Sciatic nerve (tissue), 2 donors: ENCODE data around the gene CPNE8. TPM values are rescaled to one million over a fixed set of nuclear protein-coding genes. Genes with fewer than 3 reads are reported as not detected.

Experiments used
- ATAC-seq: fragments of 200-7000 bp; cut with Tn5 transposase; one replicate; pipeline ENCODE4 v1.9.1; 2020; ENCODE audit warnings: mild to moderate bottlenecking, moderate library complexity
- DNase-seq: peaks from one replicate; pipeline ENCODE4 v3.0.0-alpha.2; 2020; ENCODE audit warnings: low spot score
- intact Hi-C: fragments of 100-400 bp; cut with DNase I; formaldehyde crosslinking; loops from one replicate; pipeline ENCODE4 v1.14.2; 2022
- total RNA-seq: library from RNA; stranded (reverse); fragmentation: NEBNext Ultra II Directional; extraction: Animal tissue kit (Norgen Biotek cat#: 25700); gene quantifications from one replicate; pipeline ENCODE4 v1.2.1, GENCODE V29; 2021
- donor health status: DM: no; HTN: no; CAD: no.
- donor health status: DM: no; HTN: no; CAD: no.

The CPNE8 gene
- total RNA-seq, 1 donor from 2014 or later = 26.6 TPM

DNA sequence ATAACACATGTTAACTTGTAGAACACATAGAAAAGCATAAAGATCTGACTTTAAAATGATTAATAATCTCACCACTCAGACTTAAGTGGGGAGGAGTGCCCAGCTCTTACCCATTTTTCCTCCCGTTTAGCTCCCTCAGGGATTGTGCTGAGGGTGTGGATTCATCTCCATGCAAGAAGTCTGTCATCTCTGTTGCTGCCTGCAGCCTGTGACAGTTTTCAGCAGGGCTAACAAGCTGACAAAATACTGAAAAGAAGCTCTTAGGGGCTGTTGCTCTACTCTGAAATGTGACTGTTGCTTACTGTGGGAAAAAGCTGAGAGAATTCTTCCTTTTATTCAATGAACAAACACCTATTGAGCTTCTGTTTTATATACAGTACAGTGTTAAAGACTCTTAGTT is 216.2 kb downstream of the CPNE8 start:
- intact Hi-C loops = loop anchor here (5.0 kb wide), 1 partner anchor 808 kb away; no protein-coding TSS in a partner anchor
- no peak for ATAC-seq
- no peak for DNase-seq

DNA sequence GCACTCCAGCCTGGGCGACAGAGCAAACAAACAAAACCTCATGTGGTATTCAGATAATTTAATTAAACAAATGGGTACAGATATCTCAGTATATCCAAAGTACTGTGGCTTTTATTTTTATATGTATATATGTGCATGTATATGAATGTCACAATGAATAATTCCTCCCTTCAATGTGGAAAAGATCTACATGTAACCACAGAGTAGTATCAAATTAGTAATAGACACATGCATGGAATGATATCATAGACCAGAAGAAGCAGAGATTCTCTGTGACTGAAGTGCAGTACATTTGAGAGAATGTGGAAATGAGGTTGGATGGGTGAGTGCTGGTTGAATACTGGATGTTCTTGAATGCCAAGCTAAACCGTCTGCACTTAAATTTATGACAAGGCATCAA is 222.9 kb downstream of the CPNE8 start:
- intact Hi-C loops = no loop called here

DNA sequence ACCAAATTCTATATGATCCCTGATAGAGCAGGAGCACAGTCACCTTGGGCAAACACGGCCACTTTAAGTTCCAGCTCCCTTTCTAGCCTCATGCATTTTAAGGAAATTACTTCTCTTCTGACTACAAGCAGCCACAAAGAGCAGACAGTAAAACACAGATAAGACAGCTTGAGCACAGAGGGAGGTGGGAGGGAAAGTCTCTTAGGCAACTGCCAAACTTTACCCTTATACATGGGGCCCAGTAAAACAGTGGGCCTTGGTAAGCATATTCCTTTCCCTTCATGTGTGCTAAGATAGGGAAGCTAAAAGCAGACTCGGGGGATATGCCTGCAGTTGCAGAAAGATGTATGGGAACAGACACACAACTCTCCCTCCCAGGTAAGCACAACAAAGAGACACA is 235.9 kb downstream of the CPNE8 start:
- intact Hi-C loops = no loop called here
- no peak for DNase-seq
- ATAC-seq = no peak

More for the DNA sequence above, 222.9 kb downstream of the CPNE8 start:
- no peak for DNase-seq
- ATAC-seq = no peak

DNA sequence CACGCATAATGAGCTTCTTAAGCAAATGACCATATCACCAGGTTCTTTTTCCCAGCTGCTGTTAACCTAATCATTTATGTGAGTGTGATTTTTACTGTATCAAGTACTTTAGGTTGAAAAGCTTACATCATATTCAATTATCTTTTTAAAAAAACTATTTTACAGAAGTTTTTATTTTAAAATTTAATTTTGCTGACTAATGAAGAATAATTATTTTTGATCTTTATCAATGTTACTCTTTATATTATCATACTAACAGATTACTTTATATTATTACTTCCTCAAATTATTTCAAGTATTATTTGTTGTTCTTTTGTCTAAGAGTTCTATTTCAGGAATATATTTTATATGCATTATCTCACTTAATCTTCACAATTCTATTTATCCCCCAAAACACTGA is 236.3 kb downstream of the CPNE8 start:
- intact Hi-C loops = no loop called here
- DNase-seq (no peak), ATAC-seq (no peak)

DNA sequence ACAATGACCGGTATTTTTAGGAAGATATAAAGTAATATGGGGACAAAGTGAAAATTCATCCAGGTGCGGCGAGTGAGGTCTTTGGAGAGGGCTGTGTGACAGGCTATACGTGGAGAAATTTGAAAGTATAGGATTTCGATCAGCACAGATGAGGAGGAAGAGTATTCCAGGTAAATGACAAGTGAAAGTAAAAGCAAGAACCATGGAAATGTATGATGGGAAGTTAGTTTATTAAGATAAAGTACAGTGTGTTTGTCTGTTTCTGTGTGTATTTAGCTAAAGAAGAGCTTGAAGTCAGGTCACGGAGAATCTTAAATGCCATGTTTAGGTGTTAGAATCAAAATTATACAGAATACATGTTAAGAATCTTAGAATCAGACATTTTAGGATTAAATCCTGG is 239.0 kb downstream of the CPNE8 start:
- intact Hi-C loops = no loop called here
- DNase-seq = no peak
- no peak for ATAC-seq

DNA sequence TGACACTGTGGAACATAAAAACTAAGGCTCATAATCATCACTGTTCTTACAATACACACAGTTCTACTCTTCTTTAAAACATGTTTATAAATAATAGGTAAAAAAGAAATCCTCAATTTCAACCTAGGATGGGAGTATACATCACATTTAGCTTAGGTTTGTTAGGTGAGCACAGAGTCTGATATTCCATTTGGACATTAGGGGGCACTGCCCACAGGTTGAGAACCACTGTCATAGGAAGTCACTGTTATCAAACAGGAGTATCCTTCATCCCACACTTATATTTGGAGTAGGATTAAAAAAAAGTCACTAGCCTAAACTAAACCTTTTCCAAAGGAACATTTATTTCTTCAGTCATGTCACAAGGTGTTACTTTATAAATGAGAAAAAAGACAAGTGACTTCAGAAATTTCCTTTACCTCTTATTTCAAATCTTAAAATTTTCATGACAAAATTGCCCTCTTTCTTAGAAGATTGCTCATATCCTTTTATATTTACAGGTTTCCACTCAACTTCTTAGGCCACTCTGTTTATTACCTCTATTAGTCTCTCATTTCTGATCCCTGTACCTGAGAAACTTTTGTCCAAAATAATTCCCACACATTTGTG is 240.6 kb downstream of the CPNE8 start:
- intact Hi-C loops = no loop called here
- ATAC-seq (no peak), DNase-seq (no peak)

DNA sequence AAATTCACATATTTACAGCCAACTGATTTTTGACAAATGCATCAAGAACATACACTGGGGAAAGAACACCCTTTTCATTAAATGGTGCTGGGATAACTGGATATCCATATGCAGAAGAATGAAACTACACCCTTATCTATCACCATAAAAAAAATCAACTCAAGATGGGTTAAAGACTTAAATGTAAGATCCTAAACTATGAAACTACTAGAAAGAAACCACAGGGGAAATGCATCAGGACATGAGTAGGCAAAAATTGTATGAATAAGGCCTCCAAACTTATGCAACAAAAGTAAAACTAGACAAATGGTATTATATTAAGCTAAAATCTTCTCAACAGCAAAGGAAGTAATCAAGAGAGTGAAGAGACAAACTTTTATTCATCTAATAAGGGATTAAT is 242.6 kb downstream of the CPNE8 start:
- DNase-seq (no peak), ATAC-seq (no peak)
- intact Hi-C loops = no loop called here

DNA sequence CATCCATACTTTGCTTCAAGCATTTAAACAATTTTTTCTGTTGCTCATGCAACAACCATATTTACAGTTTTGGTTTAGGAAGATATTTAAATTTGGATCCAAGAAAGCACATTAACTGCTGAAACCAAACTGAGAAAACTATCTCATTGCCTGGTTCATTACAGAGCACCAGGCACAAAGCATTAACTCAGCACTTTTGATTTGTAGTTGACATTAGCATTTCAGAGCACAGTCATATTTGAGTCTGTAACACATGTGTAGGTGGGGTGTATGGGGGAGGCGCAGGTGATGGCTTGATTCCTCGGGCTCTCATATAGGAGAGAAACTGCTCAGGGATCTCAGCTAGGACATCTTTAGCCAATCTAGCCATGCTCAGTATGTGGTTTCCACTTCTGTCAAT is 251.7 kb downstream of the CPNE8 start:
- DNase-seq = no peak
- intact Hi-C loops = no loop called here
- no peak for ATAC-seq

DNA sequence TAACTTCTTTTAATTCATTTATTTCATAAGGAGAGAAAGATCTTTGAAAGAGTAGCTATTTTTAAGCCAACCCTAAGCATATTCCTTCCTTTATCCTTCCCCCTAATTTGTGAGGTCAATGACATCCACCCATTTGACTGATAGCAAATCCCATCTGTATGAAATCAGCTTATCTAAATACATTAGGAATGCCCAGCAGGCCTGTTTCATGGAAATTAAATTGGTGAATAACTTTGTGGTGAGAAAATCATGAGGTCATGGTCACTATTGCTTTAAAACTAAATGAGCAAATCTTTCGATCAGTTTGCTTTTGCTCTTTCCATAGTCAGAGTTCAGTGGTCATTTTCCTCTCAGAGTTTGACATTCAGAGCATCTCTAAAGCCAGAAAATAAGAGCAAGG is 256.6 kb downstream of the CPNE8 start:
- ATAC-seq = no peak
- intact Hi-C loops = no loop called here
- DNase-seq = no peak

DNA sequence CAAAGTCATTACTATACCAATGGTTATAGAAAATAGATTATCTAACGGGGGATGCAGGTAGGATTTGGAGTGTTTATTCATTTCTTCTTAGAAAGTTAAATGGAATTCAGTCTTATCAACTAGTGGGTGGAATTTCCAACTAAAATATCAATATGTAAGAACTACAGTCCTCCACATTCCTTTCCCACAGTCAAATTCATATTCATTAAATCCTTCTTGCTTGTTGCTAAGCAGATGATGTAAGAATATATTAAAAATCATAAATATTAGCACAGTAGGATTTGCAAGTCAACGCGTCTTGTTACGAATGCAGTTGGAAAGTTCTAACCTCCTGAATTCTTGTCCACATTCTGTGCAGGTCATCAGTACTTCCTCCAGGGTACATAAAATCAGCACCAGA is 259.2 kb downstream of the CPNE8 start:
- DNase-seq = no peak
- intact Hi-C loops = no loop called here
- ATAC-seq = no peak

DNA sequence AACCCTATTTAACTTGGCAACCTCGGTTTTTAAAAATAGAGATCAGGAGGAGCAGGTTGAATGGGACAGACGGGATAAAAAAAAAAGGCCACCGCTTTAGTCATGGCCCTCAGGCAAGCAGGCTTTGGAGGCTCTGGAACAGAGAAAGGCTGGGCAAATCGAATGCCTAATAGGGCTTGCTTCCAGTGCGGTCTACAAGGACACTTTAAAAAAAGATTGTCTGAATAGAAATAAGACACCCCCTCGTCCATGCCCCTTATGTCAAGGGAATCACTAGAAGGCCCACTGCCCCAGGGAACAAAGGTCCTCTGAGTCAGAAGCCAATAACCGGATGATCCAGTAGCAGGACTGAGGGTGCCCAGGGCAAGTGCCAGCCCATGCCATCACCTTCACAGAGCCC is 265.8 kb downstream of the CPNE8 start:
- ATAC-seq = no peak
- DNase-seq = no peak
- intact Hi-C loops = no loop called here

DNA sequence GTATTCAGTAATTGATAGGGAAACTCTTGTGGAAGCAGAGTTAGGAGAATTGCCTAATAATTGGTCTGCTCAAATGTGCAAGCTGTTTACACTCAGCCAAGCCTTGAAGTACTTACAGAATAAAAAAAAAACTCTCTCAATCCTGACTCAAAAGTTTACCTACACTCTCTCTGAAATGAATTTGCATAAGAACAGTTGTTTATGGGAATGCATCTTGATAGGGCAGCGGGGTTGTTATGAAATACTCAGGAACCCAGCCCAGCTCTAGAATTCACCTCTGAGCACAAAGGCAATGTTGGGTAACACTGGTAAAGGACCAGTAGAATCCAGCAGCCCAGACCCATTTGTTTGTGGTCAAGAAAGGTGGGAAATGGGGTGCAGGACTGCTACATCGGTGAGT is 267.0 kb downstream of the CPNE8 start:
- no peak for DNase-seq
- intact Hi-C loops = no loop called here
- ATAC-seq = no peak

DNA sequence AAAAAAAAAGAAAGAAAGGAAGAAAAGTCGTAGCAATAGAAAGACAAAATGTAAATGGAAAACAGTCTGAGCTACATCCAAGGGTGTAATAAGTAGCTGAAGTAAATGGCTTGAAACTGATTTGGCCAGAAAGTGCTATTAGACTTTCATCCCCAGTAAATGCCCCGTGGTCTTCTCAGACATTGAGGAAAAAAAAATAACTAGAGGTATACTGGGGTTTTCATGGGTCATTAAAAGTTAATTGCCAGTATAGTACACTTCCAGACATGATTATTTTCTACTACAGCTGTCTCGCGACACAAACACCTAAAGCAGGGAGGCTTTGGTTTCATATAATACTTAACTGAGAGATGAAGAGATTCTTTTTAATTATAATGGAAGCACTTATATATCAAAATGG is 271.9 kb downstream of the CPNE8 start:
- intact Hi-C loops = no loop called here
- ATAC-seq (no peak), DNase-seq (no peak)

DNA sequence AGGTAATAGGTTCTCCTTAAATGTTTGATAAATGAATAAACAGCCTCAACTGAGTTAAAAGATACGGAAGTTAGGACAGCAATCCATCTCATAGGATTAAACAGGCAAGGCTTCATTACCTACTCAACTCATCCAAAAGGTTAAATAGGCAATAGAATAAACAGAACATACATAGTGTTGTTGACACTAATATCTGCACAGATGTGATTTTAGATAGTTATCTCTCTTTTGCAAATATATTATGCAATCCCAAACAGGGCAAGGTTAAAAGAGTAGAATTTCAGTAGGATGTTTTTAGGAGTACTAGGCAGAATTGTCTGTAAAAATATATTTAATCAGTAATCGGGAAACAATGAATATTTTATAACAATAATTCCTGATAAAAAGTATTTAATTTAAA is 276.3 kb downstream of the CPNE8 start:
- no peak for ATAC-seq
- DNase-seq = no peak
- intact Hi-C loops = no loop called here

DNA sequence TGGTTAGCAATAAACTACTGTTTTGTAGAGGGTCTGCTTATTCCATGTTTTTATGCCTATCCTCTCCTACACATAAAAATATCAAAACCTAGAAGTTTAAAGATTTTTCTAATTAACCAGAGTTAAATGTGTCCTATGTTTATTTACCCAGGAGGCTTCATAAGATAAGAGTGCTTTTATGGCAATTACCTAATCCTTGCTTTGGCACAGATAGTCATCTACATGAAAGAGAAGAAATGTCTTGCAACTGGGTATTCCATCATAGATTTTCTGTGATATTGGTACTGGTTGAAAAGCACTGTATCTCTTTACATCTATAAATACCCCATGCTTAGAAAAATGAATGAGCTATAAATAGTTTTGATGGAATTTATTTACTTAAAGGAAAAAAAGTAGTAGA is 277.1 kb downstream of the CPNE8 start:
- no peak for DNase-seq
- no peak for ATAC-seq
- intact Hi-C loops = no loop called here

DNA sequence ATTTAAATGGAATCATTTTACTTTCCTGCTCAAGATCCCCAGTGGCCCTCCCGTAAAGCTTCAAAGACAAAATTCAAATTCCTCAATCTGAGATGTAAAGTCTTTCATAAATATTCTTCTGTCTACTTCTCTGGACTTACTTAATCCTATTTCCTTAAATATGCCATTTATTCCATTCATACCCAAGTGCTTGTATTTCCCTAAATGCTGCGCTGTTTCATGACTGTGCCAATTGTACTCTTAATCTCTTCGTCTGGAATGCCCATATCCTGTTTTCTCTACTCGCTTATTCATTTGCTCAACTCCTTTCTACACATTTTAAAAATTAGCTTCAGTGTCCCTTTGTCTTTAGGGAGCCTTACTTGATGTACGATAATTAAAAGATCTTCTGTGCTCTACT is 280.1 kb downstream of the CPNE8 start:
- DNase-seq = no peak
- intact Hi-C loops = no loop called here
- no peak for ATAC-seq

DNA sequence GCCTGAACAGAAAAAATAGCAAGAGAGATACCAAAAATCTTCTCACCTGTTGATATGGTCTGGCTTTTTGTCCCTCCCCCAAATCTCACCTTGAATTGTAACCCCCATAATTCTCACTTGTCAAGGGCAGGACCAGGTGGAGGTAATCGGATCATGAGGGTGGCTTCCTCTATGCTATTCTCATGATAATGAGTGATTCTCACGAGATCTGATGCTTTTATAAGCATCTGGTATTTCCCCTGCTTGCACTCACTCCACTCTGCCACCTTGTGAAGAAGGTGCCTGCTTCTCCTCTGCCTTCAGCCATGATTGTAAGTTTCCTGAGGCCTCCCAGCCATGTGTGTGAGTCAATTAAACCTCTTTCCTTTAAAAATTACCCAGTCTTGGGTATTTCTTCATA is 291.2 kb downstream of the CPNE8 start:
- ATAC-seq (no peak), DNase-seq (no peak)
- intact Hi-C loops = no loop called here

DNA sequence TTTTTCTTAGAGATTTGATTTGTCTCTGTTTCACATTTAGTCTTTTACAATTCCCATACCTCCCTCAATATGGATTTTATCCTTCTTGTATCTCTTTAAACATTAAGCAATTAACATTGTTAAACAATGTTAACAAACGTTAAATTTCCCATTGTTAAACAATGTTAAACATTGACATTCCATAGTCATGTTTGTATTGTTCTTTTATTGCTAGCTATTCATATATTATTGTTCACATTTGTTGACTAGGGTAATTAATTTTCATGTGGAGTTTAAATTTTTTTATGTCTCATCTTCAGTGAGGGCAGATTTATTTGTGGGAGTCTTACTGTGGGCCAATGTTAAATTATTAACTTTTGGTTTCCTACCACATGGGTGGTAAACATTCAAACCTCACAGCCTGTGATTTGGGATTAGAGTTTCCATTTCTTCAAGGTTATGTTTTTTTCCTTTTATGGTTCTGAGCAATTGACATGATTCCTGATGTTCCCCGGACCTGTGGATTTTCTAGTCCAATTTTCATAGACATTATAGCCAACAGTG is 294.5 kb downstream of the CPNE8 start:
- intact Hi-C loops = no loop called here
- ATAC-seq (no peak), DNase-seq (no peak)

DNA sequence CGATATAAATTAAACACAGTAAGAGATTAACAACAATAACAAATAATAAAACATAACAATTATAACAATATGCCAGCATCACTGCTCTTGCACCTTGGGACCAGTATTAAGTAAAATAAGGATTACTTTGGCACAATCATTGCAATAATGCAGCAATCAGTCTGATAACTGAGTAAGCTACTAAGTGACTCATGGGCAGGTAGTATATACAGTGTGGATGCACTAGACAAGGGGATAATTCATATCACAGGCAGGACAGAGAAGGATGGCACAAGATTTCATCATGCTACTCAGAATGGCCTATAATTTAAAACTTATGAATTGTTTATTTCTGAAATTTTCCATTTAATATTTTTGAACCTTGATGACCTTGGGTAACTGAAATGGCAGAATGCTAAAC is 298.1 kb downstream of the CPNE8 start:
- ATAC-seq (no peak), DNase-seq (no peak)
- intact Hi-C loops = no loop called here
